GM10266 (cell line): Measurements from ENCODE around the gene PHC2.

ENCODE experiments used
- DNase-seq: peaks from one replicate; pipeline ENCODE4 v3.0.0; 2012; ENCODE audit errors: extremely low spot score
- CTCF ChIP-seq: IDR thresholded peaks from 2 replicates; pipeline ENCODE4 v1.5.1; 2012; ENCODE audit warnings: mild to moderate bottlenecking, low read depth; ENCODE audit not compliant: control insufficient read depth, insufficient read depth; ENCODE audit errors: missing control alignments

PHC2 gene

GRCh38 chr1:33396188-33397124, 34.4 kb downstream of the PHC2 start:
- no peak for TF ChIP-seq CTCF
- DNase-seq, result no peak

- DNase-seq, result no peak
- no peak for TF ChIP-seq CTCF
These were observed 36.1 kb downstream of the PHC2 start for GRCh38 chr1:33394770-33395169.

GRCh38 chr1:33393991-33394390, 36.9 kb downstream of the PHC2 start:
- TF ChIP-seq CTCF, result no peak
- no peak for DNase-seq

GRCh38 chr1:33393524-33393923, 37.4 kb downstream of the PHC2 start:
- TF ChIP-seq CTCF, result no peak

GRCh38 chr1:33392639-33393038, 38.3 kb downstream of the PHC2 start:
- no peak for TF ChIP-seq CTCF
- no peak for DNase-seq

More at GRCh38 chr1:33393524-33393923, 37.4 kb downstream of the PHC2 start:
- no peak for DNase-seq

GRCh38 chr1:33392206-33392605, 38.7 kb downstream of the PHC2 start:
- TF ChIP-seq CTCF, result no peak
- no peak for DNase-seq
